ENCODE results near the gene GRIN3B. TPM values are rescaled to one million over a fixed set of nuclear protein-coding genes. Genes with fewer than 3 reads are reported as not detected.

GRIN3B gene
- total RNA-seq, 2 donors from 2014 or later: not detected

- no peak overlapping the region for H3K4me3 ChIP-seq
- H3K27me3 ChIP-seq: peaks cover 11% of the 10 kb centered on the region
- H3K9me3 ChIP-seq: no peaks in the 10 kb centered on the region
- peak; percentile 46 for DNase-seq
- intact Hi-C loops (cut with DNase I): no loop called here
- TF ChIP-seq CTCF (IDR thresholded peaks at IDR 0.05): no peak
- no peak overlapping the region for H3K27ac ChIP-seq
- no peaks in the 10 kb centered on the region for H3K36me3 ChIP-seq
- H3K9ac ChIP-seq (ENCODE audit: low read depth in 2 of 2, low read length in 2 of 2): no peak overlapping the region
- peaks cover 5% of the 10 kb centered on the region for H3K4me1 ChIP-seq
These were observed 8.9 kb upstream of the GRIN3B start for GRCh38 chr19:991174-991931.

- no peak overlapping the region for H3K27ac ChIP-seq
- TF ChIP-seq CTCF (IDR thresholded peaks at IDR 0.05): no peak
- H3K27me3 ChIP-seq: peaks cover 14% of the 10 kb centered on the region
- no peak for DNase-seq
- H3K36me3 ChIP-seq: no peaks in the 10 kb centered on the region
- H3K9me3 ChIP-seq: no peaks in the 10 kb centered on the region
- no peak overlapping the region for H3K9ac ChIP-seq (ENCODE audit: low read depth in 2 of 2, low read length in 2 of 2)
- no peak overlapping the region for H3K4me3 ChIP-seq
- H3K4me1 ChIP-seq: peaks cover 7% of the 10 kb centered on the region
- intact Hi-C loops (cut with DNase I): no loop called here
These were observed 8.1 kb upstream of the GRIN3B start for GRCh38 chr19:991932-992669.

DNA sequence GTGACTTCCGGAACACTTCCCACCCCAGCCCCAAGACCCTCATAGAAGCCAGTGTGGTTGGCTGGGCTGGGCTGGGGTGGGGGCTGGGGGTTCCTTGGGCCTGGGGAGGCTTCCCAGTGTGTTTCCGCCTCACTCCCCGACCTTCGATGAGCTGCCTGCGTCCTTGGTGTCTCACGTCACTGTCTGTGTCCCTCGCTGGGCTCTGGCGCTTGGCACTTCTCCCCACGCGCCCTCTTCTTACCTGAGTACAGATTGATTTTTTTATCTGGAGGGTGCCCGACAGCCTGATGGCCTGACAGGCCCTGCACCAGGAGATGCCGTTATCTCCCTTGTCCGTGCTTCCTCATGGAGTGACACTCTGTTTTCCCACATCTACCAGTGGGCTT is 7.6 kb upstream of the GRIN3B start:
- TF ChIP-seq CTCF (IDR thresholded peaks at IDR 0.05): no peak
- DNase-seq: no peak
- Histone ChIP-seq H3K9ac (ENCODE audit: low read depth in 2 of 2, low read length in 2 of 2) (no peak overlapping the region), H3K4me3 (no peak overlapping the region), H3K9me3 (no peaks in the 10 kb centered on the region), H3K27me3 (peaks cover 17% of the 10 kb centered on the region), H3K4me1 (peaks cover 7% of the 10 kb centered on the region), H3K27ac (no peak overlapping the region), H3K36me3 (no peaks in the 10 kb centered on the region)
- intact Hi-C loops (cut with DNase I): no loop called here

DNA sequence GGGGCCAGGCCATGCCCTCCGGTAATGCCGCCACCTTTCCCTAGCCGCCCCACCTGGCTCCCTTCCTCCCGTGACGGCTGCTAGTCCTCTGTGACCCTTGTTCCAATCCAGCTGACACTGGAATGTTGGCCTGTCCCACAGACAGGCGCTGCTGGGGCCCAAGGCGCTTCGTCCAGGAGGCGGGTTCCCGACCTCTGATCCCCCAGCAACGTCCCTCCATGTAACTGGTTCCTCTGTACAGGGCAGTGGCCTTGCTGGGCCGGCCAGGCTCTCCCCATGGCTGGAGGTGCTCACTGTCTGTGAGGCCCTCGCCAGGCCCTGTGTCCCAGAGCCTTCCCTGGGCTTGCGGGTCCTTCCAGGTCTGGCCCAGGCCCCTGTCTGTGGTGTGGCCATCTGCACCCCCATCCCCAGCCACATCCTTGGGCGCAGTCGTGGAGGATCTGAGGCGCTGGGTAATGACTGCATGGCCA is 6.8 kb upstream of the GRIN3B start:
- Histone ChIP-seq H3K27ac (no peak overlapping the region), H3K4me3 (no peak overlapping the region), H3K36me3 (no peaks in the 10 kb centered on the region), H3K9me3 (no peaks in the 10 kb centered on the region), H3K4me1 (peaks cover 7% of the 10 kb centered on the region), H3K9ac (ENCODE audit: low read depth in 2 of 2, low read length in 2 of 2) (no peak overlapping the region), H3K27me3 (peaks cover 22% of the 10 kb centered on the region)
- intact Hi-C loops (cut with DNase I): no loop called here
- no peak for DNase-seq
- TF ChIP-seq CTCF (IDR thresholded peaks at IDR 0.05): no peak

- DNase-seq: no peak
- Histone ChIP-seq H3K27me3 (peaks cover 25% of the 10 kb centered on the region), H3K36me3 (no peaks in the 10 kb centered on the region), H3K27ac (no peak overlapping the region), H3K9ac (ENCODE audit: low read depth in 2 of 2, low read length in 2 of 2) (no peak overlapping the region), H3K4me1 (peaks cover 7% of the 10 kb centered on the region), H3K9me3 (no peaks in the 10 kb centered on the region), H3K4me3 (no peak overlapping the region)
- TF ChIP-seq CTCF (IDR thresholded peaks at IDR 0.05): no peak
- intact Hi-C loops (cut with DNase I): no loop called here
These were observed 6.3 kb upstream of the GRIN3B start for GRCh38 chr19:993831-994393.

Data from colonic mucosa (tissue), 4 donors.